ENCODE data around the gene EPB41L5.
"Not testable (repeated sequence)": the region's sequence is repeated elsewhere in the genome, so short reads cannot be mapped to it uniquely, and the experiment has no call there.

Gene EPB41L5

DNA sequence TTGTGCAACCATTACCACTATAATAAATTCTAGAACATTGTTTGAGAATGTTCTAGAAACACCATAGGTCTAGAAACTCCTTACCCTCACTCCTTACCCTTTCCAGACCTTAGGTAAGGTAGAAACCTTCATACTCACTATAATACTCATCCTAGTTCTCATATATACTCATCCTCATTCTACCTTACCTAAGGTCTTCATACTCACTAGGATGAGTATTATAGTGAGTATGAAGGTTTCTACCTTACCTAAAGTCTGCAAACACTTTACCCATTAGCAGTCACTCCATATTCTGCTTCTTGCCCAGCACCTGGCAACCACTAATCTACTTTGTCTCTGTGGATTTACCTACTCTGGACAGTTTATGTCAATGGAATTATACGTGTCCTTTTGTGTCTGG, 135.4 kb downstream of the EPB41L5 start:
- DNase-seq (ENCODE audit: low read depth): no peak

GRCh38 chr2:120148669-120149068, 135.8 kb downstream of the EPB41L5 start:
- TF ChIP-seq CTCF (IDR thresholded peaks at IDR 0.05; ENCODE audit: control insufficient read depth, insufficient read depth, low read depth, low read length, missing control alignments): no peak
- no peak for DNase-seq (ENCODE audit: low read depth)

More for the DNA sequence above, 135.4 kb downstream of the EPB41L5 start:
- no peak overlapping the region for H3K4me3 ChIP-seq (ENCODE audit: control insufficient read depth, low read depth, low read length)
- TF ChIP-seq CTCF (IDR thresholded peaks at IDR 0.05; ENCODE audit: control insufficient read depth, insufficient read depth, low read depth, low read length, missing control alignments): no peak

GRCh38 chr2:120149406-120149805, 136.5 kb downstream of the EPB41L5 start:
- TF ChIP-seq CTCF (IDR thresholded peaks at IDR 0.05; ENCODE audit: control insufficient read depth, insufficient read depth, low read depth, low read length, missing control alignments): no peak
- no peak overlapping the region for H3K4me3 ChIP-seq (ENCODE audit: control insufficient read depth, low read depth, low read length)
- no peak for DNase-seq (ENCODE audit: low read depth)

More at GRCh38 chr2:120148669-120149068, 135.8 kb downstream of the EPB41L5 start:
- H3K4me3 ChIP-seq (ENCODE audit: control insufficient read depth, low read depth, low read length): no peak overlapping the region

- H3K4me3 ChIP-seq (ENCODE audit: control insufficient read depth, low read depth, low read length): no peak overlapping the region
- no peak for TF ChIP-seq CTCF (IDR thresholded peaks at IDR 0.05; ENCODE audit: control insufficient read depth, insufficient read depth, low read depth, low read length, missing control alignments)
- no peak for DNase-seq (ENCODE audit: low read depth)
Observed at GRCh38 chr2:120150040-120150482, 137.2 kb downstream of the EPB41L5 start.

DNA sequence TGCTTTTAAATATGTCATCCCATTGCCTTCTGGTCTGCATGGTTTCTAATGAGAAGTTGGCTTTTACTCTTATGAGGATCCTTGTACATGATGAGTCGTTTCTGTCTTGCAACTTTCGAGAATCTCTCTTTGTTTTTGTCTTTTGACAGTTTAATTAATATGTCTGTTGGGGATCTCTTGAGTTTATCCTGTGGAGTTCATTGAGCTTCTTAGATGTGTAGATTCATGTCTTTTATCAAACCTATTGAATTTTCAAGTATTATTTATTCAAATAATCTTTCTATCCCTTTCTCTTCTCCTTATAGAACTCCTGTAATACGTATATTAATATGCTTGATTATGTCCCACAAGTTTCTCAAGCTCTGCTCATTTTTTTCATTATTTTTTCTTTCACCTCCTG, 142.4 kb downstream of the EPB41L5 start:
- no peak for DNase-seq (ENCODE audit: low read depth)
- TF ChIP-seq CTCF (IDR thresholded peaks at IDR 0.05; ENCODE audit: control insufficient read depth, insufficient read depth, low read depth, low read length, missing control alignments): no peak
- no peak overlapping the region for H3K4me3 ChIP-seq (ENCODE audit: control insufficient read depth, low read depth, low read length)

DNA sequence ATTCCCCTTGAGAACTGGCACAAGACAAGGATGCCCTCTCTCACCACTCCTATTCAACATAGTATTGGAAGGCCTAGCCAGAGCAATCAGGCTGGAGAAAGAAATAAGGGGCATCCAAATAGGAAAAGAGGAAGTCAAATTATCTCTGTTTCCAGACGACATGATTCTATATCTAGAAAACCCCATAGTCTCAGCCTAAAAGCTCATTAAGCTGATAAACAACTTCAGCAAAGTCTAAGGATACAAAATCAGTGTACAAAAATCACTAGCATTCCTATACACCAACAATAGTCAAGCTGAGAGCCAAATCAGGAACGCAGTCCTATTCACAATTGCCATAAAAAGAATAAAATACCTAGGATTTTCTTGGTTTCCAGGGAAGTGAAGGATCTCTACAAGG, 145.8 kb downstream of the EPB41L5 start:
- H3K4me3 ChIP-seq (ENCODE audit: control insufficient read depth, low read depth, low read length): not testable (repeated sequence)

GRCh38 chr2:120161190-120161589, 148.3 kb downstream of the EPB41L5 start:
- TF ChIP-seq CTCF (IDR thresholded peaks at IDR 0.05; ENCODE audit: control insufficient read depth, insufficient read depth, low read depth, low read length, missing control alignments): no peak
- no peak for DNase-seq (ENCODE audit: low read depth)
- H3K4me3 ChIP-seq (ENCODE audit: control insufficient read depth, low read depth, low read length): no peak overlapping the region

More for the DNA sequence above, 145.8 kb downstream of the EPB41L5 start:
- DNase-seq (ENCODE audit: low read depth): not testable (repeated sequence)
